HG03045 (cell line): ENCODE measurements around the gene WDR33.
A peak's percentile ranks its signal among the peaks of the same experiment; 100 is the strongest.
"Not testable (repeated sequence)": the region's sequence is repeated elsewhere in the genome, so short reads cannot be mapped to it uniquely, and the experiment has no call there.

Experiments used
- ATAC-seq: cut with Tn5 transposase; IDR thresholded peaks from one replicate; pipeline ENCODE4 v1.9.1; 2021; ENCODE audit warnings: mild to moderate bottlenecking, moderate library complexity; ENCODE audit not compliant: unreplicated experiment

WDR33 gene

DNA sequence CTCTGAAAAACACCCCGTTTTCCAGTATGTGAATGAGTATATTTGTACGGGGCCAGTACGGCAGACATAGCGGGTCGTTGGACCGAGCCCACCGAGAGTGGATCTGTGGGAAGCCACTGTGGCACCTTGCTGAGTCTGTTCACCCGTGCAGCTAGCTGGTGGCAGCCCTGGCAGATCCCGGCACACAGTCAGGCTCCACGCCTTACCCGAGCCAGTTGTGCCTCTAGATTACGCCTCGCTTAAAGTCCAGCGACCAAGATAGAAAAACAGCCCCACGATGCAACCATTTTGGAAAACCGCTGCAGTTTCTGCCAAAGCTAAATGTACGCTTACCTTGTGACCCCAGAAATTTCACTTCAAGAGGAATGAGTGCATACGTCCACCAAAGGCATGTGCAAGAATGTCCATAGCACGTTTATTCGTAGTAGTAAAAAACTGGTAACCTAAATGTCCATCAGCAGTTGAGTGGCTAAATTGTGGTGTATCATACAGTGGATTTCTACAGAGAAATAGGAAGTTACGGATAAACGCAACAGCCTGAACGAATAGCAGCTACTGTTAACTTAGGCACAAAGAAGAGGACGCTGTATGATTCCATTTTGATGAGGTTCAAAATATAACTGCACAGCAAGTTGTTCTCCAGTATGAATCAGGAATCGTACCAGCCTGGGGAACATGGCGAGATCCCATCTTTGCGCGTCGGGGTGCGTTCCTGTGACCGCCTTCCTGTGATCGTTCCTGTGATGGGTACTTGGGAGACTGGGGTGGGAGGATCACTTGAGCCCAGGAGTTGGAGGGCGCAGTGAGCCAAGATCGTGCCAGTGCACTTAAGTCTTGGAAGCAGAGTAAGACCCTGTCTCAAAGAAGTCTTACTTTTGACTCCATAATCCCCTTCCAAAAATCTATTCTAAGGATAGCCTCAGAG lies 688 bp upstream of the WDR33 start:
- ATAC-seq, result peak; percentile 32

DNA sequence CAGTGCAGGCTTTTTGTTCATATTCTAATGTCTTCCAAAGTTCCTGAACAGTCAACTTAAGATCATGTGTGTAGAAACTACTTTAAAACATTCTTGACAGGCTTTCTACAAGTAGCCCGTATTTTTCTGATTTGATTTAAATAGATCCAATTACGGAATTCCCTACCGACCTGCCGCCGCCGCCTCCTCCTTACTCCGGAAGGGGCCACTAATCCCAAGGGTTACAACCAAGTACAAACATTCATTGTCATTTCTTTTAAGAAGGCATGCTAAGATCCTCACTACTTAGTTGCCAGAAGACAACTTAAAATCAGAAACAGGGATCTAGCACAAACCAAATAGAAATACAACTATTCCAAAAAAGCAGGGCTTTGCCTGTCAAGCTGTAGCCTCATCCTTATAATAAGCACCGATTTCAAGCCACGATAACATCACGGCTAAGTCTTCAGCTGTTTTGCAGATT lies 784 bp downstream of the WDR33 start:
- ATAC-seq, result no peak

GRCh38 chr2:127807678-127808353 lies 3.2 kb downstream of the WDR33 start:
- no peak for ATAC-seq

DNA sequence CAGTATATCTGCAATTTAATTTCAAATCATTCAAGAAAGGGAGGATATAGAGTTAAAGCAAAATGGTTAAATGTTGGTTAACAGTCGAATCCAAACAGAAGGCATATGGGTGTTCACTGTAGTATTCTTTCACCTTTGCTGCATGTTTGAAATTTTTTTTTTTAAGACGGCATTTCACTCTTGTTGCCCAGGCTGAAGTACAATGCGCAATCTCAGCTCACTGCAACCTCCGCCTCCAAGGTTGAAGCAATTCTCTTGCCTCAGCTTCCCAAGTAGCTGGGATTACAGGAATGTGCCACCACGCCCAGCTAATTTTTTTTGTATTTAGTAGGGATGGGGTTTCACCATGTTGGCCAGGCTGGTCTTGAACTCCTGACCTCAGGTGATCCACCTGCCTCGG lies 4.1 kb downstream of the WDR33 start:
- ATAC-seq, result not testable (repeated sequence)

GRCh38 chr2:127805491-127805890 lies 5.5 kb downstream of the WDR33 start:
- ATAC-seq, result no peak

- ATAC-seq, result no peak
These were observed 11.0 kb downstream of the WDR33 start for GRCh38 chr2:127799926-127800325.

DNA sequence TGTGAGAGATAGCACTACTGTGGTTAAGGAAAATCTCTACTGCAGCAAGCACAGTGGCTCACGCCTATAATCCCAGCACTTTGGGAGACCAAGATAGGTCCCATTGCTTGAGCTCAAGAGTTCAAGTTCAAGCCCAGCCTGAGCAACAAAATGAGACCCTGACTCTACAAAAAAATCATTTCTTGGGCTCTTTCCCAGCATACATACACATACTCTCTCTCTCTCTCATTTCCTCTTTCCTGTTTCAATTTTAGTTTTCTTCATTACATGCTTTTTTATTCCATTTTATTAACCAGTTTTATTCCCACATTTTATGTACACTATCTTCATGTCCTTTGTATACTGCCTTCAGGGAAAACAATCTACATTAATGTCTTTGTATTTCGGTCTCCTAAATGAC lies 14.6 kb downstream of the WDR33 start:
- no peak for ATAC-seq

GRCh38 chr2:127794901-127795300 lies 16.1 kb downstream of the WDR33 start:
- ATAC-seq, result not testable (repeated sequence)

- no peak for ATAC-seq
These were observed 18.2 kb downstream of the WDR33 start for GRCh38 chr2:127792805-127793204.

- no peak for ATAC-seq
These were observed 20.1 kb downstream of the WDR33 start for GRCh38 chr2:127790694-127791529.

GRCh38 chr2:127786048-127786809 lies 24.7 kb downstream of the WDR33 start:
- no peak for ATAC-seq

GRCh38 chr2:127784965-127785518 lies 25.9 kb downstream of the WDR33 start:
- no peak for ATAC-seq

DNA sequence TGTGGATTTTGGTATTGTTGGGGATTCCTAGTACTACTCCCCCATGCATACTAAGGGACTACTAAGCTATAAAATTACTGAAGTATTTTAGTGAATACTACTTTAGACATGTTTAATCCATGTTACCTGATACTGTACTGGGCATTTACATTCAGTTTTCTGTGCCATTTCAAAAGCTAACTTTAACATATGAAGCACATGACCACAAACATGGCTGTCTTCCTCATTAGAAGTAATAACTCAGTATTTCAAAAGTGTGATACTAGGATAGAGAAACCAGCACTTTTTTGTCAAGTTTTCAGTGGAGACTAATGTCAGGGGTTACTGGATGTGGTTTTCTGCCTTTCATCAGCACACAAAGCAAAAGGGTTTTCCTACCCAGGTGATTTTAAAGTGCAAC lies 27.9 kb downstream of the WDR33 start:
- no peak for ATAC-seq

GRCh38 chr2:127778850-127779249 lies 32.1 kb downstream of the WDR33 start:
- no peak for ATAC-seq

DNA sequence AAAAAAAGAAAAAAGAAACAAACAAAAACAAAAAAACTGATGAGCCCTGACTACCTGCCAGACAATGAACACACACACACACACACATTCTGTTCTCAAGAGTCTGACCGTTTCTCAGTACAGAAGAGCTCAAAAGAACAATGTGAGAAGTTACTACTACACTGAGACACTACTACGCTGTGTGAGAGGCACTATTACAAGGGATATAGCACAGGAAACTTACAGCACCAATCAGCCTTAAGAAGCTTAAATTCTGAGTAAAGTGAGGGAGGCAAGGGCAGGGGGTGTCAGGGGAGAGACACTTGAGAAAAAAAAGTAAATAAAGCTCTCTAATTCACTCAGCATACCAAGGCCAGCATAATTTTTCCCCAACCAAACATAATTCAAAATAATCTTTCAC lies 32.5 kb downstream of the WDR33 start:
- no peak for ATAC-seq

GRCh38 chr2:127776122-127776780 lies 34.7 kb downstream of the WDR33 start:
- no peak for ATAC-seq

DNA sequence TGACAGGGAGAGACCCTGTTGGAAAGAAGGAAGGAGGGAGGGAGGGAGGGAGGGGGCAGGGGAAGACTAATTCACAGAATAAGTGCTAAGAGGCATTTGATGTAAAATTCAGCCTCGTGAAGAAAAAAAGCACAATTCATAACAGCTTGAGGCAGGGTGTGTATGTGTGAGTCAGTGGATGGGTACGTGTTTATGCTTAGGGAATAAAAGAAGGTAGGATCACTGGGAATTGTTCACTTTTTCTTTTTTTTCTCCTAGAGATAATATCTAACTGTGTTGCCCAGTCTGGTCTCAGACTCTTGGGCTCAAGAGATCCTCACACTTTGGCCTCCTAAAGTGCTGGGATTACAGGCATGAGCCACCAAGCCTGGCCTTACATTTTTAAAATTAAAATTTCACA lies 39.2 kb downstream of the WDR33 start:
- ATAC-seq, result no peak

GRCh38 chr2:127770973-127771735 lies 39.8 kb downstream of the WDR33 start:
- no peak for ATAC-seq

- not testable (repeated sequence) for ATAC-seq
These were observed 40.4 kb downstream of the WDR33 start for GRCh38 chr2:127770534-127770933.
